Measurements from ENCODE around the gene PA2G4.

Gene PA2G4

GRCh38 chr12:56079723-56080555, 24.4 kb upstream of the PA2G4 start, which contains the start of gene ERBB3:
Gene ERBB3 (plus strand): TSS chr12:56080165. CDS start chr12:56080301, 136 bp downstream.
- peak within 1 kb of the TSS; percentile 94 to 98 for H3K27ac ChIP-seq (ENCODE audit: low read depth in 2 of 2, low read length in 2 of 2)
- H3K4me1 ChIP-seq (ENCODE audit: control insufficient read depth in 2 of 2, insufficient read depth in 2 of 2, low read length in 2 of 2), result peaks cover 18 to 37% of the 10 kb centered on the region in 2 donors
- H3K27me3 ChIP-seq (ENCODE audit: control insufficient read depth in 2 of 2, insufficient read depth in 2 of 2, low read length in 2 of 2), result peaks cover 0 to 2% of the 10 kb centered on the region in 2 donors
- H3K9me3 ChIP-seq (ENCODE audit: control insufficient read depth in 2 of 2, low read length in 2 of 2), result no peaks in the 10 kb centered on the region
- H3K9ac ChIP-seq (ENCODE audit: low read depth in 1 of 2, low read length in 2 of 2), result peak within 1 kb of the TSS; percentile 93 to 96
- H3K36me3 ChIP-seq (ENCODE audit: control insufficient read depth in 2 of 2, insufficient read depth in 2 of 2, low read length in 2 of 2), result peaks cover 9 to 11% of the 10 kb centered on the region in 2 donors
- H3K4me3 ChIP-seq (ENCODE audit: low read length in 2 of 2), result peak within 1 kb of the TSS; percentile 78 to 83

GRCh38 chr12:56080556-56081138, 23.7 kb upstream of the PA2G4 start:
- peak overlapping the region; percentile 93 to 96 for H3K9ac ChIP-seq (ENCODE audit: low read depth in 1 of 2, low read length in 2 of 2)
- peaks cover 0 to 2% of the 10 kb centered on the region in 2 donors for H3K27me3 ChIP-seq (ENCODE audit: control insufficient read depth in 2 of 2, insufficient read depth in 2 of 2, low read length in 2 of 2)
- no peaks in the 10 kb centered on the region for H3K9me3 ChIP-seq (ENCODE audit: control insufficient read depth in 2 of 2, low read length in 2 of 2)
- peaks cover 18 to 41% of the 10 kb centered on the region in 2 donors for H3K4me1 ChIP-seq (ENCODE audit: control insufficient read depth in 2 of 2, insufficient read depth in 2 of 2, low read length in 2 of 2)
- H3K4me3 ChIP-seq (ENCODE audit: low read length in 2 of 2), result peak overlapping the region; percentile 78 to 83
- peak overlapping the region; percentile 94 to 98 for H3K27ac ChIP-seq (ENCODE audit: low read depth in 2 of 2, low read length in 2 of 2)
- H3K36me3 ChIP-seq (ENCODE audit: control insufficient read depth in 2 of 2, insufficient read depth in 2 of 2, low read length in 2 of 2), result peaks cover 12 to 15% of the 10 kb centered on the region in 2 donors

GRCh38 chr12:56081393-56082347, 22.7 kb upstream of the PA2G4 start:
- peaks cover 26 to 49% of the 10 kb centered on the region in 2 donors for H3K4me1 ChIP-seq (ENCODE audit: control insufficient read depth in 2 of 2, insufficient read depth in 2 of 2, low read length in 2 of 2)
- H3K27ac ChIP-seq (ENCODE audit: low read depth in 2 of 2, low read length in 2 of 2), result peak overlapping the region; percentile 94 to 98
- peaks cover 0 to 2% of the 10 kb centered on the region in 2 donors for H3K27me3 ChIP-seq (ENCODE audit: control insufficient read depth in 2 of 2, insufficient read depth in 2 of 2, low read length in 2 of 2)
- no peaks in the 10 kb centered on the region for H3K9me3 ChIP-seq (ENCODE audit: control insufficient read depth in 2 of 2, low read length in 2 of 2)
- H3K9ac ChIP-seq (ENCODE audit: low read depth in 1 of 2, low read length in 2 of 2), result peak overlapping the region; percentile 93 to 96
- H3K36me3 ChIP-seq (ENCODE audit: control insufficient read depth in 2 of 2, insufficient read depth in 2 of 2, low read length in 2 of 2), result peaks cover 17 to 20% of the 10 kb centered on the region in 2 donors
- H3K4me3 ChIP-seq (ENCODE audit: low read length in 2 of 2), result peak overlapping the region; percentile 78 to 83

- Histone ChIP-seq H3K36me3 (ENCODE audit: control insufficient read depth in 2 of 2, insufficient read depth in 2 of 2, low read length in 2 of 2) (peaks cover 19 to 24% of the 10 kb centered on the region in 2 donors), H3K4me1 (ENCODE audit: control insufficient read depth in 2 of 2, insufficient read depth in 2 of 2, low read length in 2 of 2) (peaks cover 27 to 56% of the 10 kb centered on the region in 2 donors), H3K9me3 (ENCODE audit: control insufficient read depth in 2 of 2, low read length in 2 of 2) (no peaks in the 10 kb centered on the region), H3K4me3 (ENCODE audit: low read length in 2 of 2) (peak overlapping the region; percentile 78 to 83), H3K9ac (ENCODE audit: low read depth in 1 of 2, low read length in 2 of 2) (peak overlapping the region; percentile 38 to 93), H3K27me3 (ENCODE audit: control insufficient read depth in 2 of 2, insufficient read depth in 2 of 2, low read length in 2 of 2) (peaks cover 0 to 2% of the 10 kb centered on the region in 2 donors), H3K27ac (ENCODE audit: low read depth in 2 of 2, low read length in 2 of 2) (peak overlapping the region; percentile 94 to 98)
Measured at GRCh38 chr12:56082382-56082781, 22.0 kb upstream of the PA2G4 start.

- Histone ChIP-seq H3K4me1 (ENCODE audit: control insufficient read depth in 2 of 2, insufficient read depth in 2 of 2, low read length in 2 of 2) (peaks cover 30 to 59% of the 10 kb centered on the region in 2 donors), H3K27ac (ENCODE audit: low read depth in 2 of 2, low read length in 2 of 2) (peak overlapping the region; percentile 94 to 98), H3K9ac (ENCODE audit: low read depth in 1 of 2, low read length in 2 of 2) (peak overlapping the region in 1 of 2 donors; percentile 93)
Measured at GRCh38 chr12:56082967-56083366, 21.4 kb upstream of the PA2G4 start.

GRCh38 chr12:56084958-56085543, 19.3 kb upstream of the PA2G4 start:
- H3K36me3 ChIP-seq (ENCODE audit: control insufficient read depth in 2 of 2, insufficient read depth in 2 of 2, low read length in 2 of 2), result peaks cover 36 to 38% of the 10 kb centered on the region in 2 donors
- no peak overlapping the region for H3K9ac ChIP-seq (ENCODE audit: low read depth in 1 of 2, low read length in 2 of 2)
- no peaks in the 10 kb centered on the region for H3K27me3 ChIP-seq (ENCODE audit: control insufficient read depth in 2 of 2, insufficient read depth in 2 of 2, low read length in 2 of 2)
- peaks cover 30 to 47% of the 10 kb centered on the region in 2 donors for H3K4me1 ChIP-seq (ENCODE audit: control insufficient read depth in 2 of 2, insufficient read depth in 2 of 2, low read length in 2 of 2)
- H3K4me3 ChIP-seq (ENCODE audit: low read length in 2 of 2), result no peak overlapping the region
- no peaks in the 10 kb centered on the region for H3K9me3 ChIP-seq (ENCODE audit: control insufficient read depth in 2 of 2, low read length in 2 of 2)
- H3K27ac ChIP-seq (ENCODE audit: low read depth in 2 of 2, low read length in 2 of 2), result peak overlapping the region; percentile 10 to 24

More at GRCh38 chr12:56082967-56083366, 21.4 kb upstream of the PA2G4 start:
- Histone ChIP-seq H3K4me3 (ENCODE audit: low read length in 2 of 2) (peak overlapping the region; percentile 78 to 83), H3K9me3 (ENCODE audit: control insufficient read depth in 2 of 2, low read length in 2 of 2) (no peaks in the 10 kb centered on the region), H3K27me3 (ENCODE audit: control insufficient read depth in 2 of 2, insufficient read depth in 2 of 2, low read length in 2 of 2) (peaks cover 0 to 2% of the 10 kb centered on the region in 2 donors), H3K36me3 (ENCODE audit: control insufficient read depth in 2 of 2, insufficient read depth in 2 of 2, low read length in 2 of 2) (peaks cover 25 to 28% of the 10 kb centered on the region in 2 donors)

- H3K36me3 ChIP-seq (ENCODE audit: control insufficient read depth in 2 of 2, insufficient read depth in 2 of 2, low read length in 2 of 2), result peaks cover 38 to 41% of the 10 kb centered on the region in 2 donors
- no peak overlapping the region for H3K4me3 ChIP-seq (ENCODE audit: low read length in 2 of 2)
- H3K4me1 ChIP-seq (ENCODE audit: control insufficient read depth in 2 of 2, insufficient read depth in 2 of 2, low read length in 2 of 2), result peaks cover 26 to 43% of the 10 kb centered on the region in 2 donors
- H3K9ac ChIP-seq (ENCODE audit: low read depth in 1 of 2, low read length in 2 of 2), result no peak overlapping the region
- no peaks in the 10 kb centered on the region for H3K27me3 ChIP-seq (ENCODE audit: control insufficient read depth in 2 of 2, insufficient read depth in 2 of 2, low read length in 2 of 2)
- H3K9me3 ChIP-seq (ENCODE audit: control insufficient read depth in 2 of 2, low read length in 2 of 2), result no peaks in the 10 kb centered on the region
- H3K27ac ChIP-seq (ENCODE audit: low read depth in 2 of 2, low read length in 2 of 2), result peak overlapping the region; percentile 76 to 79
Measured at GRCh38 chr12:56086096-56086495, 18.3 kb upstream of the PA2G4 start.

GRCh38 chr12:56086608-56087007, 17.8 kb upstream of the PA2G4 start:
- Histone ChIP-seq H3K27ac (ENCODE audit: low read depth in 2 of 2, low read length in 2 of 2) (peak overlapping the region; percentile 76 to 79), H3K4me1 (ENCODE audit: control insufficient read depth in 2 of 2, insufficient read depth in 2 of 2, low read length in 2 of 2) (peaks cover 22 to 40% of the 10 kb centered on the region in 2 donors), H3K9ac (ENCODE audit: low read depth in 1 of 2, low read length in 2 of 2) (peak overlapping the region in 1 of 2 donors; percentile 7), H3K27me3 (ENCODE audit: control insufficient read depth in 2 of 2, insufficient read depth in 2 of 2, low read length in 2 of 2) (no peaks in the 10 kb centered on the region), H3K36me3 (ENCODE audit: control insufficient read depth in 2 of 2, insufficient read depth in 2 of 2, low read length in 2 of 2) (peaks cover 41 to 44% of the 10 kb centered on the region in 2 donors), H3K9me3 (ENCODE audit: control insufficient read depth in 2 of 2, low read length in 2 of 2) (no peaks in the 10 kb centered on the region), H3K4me3 (ENCODE audit: low read length in 2 of 2) (no peak overlapping the region)

GRCh38 chr12:56087220-56087619, 17.1 kb upstream of the PA2G4 start:
- H3K36me3 ChIP-seq (ENCODE audit: control insufficient read depth in 2 of 2, insufficient read depth in 2 of 2, low read length in 2 of 2), result peaks cover 43 to 44% of the 10 kb centered on the region in 2 donors
- H3K27ac ChIP-seq (ENCODE audit: low read depth in 2 of 2, low read length in 2 of 2), result peak overlapping the region; percentile 76 to 79
- H3K9me3 ChIP-seq (ENCODE audit: control insufficient read depth in 2 of 2, low read length in 2 of 2), result no peaks in the 10 kb centered on the region
- H3K4me1 ChIP-seq (ENCODE audit: control insufficient read depth in 2 of 2, insufficient read depth in 2 of 2, low read length in 2 of 2), result peaks cover 22 to 38% of the 10 kb centered on the region in 2 donors
- peak overlapping the region; percentile 11 to 37 for H3K4me3 ChIP-seq (ENCODE audit: low read length in 2 of 2)
- H3K27me3 ChIP-seq (ENCODE audit: control insufficient read depth in 2 of 2, insufficient read depth in 2 of 2, low read length in 2 of 2), result no peaks in the 10 kb centered on the region
- peak overlapping the region in 1 of 2 donors; percentile 41 for H3K9ac ChIP-seq (ENCODE audit: low read depth in 1 of 2, low read length in 2 of 2)

All from mucosa of rectum (tissue), 2 donors.